Mesendoderm (in vitro differentiated cells): Measurements from ENCODE around the gene POLD3.

Source experiments
- DNase-seq: peaks from one replicate; pipeline ENCODE4 v3.0.0; 2013
- H2AK5ac ChIP-seq: 2 replicates; pipeline ENCODE4 v1.6.1; 2013; ENCODE audit warnings: low read length, inconsistent platforms
- H2BK120ac ChIP-seq: 2 replicates; pipeline ENCODE4 v1.6.1; 2013; ENCODE audit warnings: low read depth, mild to moderate bottlenecking, low read length, moderate library complexity, mixed read lengths
- H2BK15ac ChIP-seq: replicated peaks from 2 replicates; pipeline ENCODE4 v1.6.1; 2013; ENCODE audit warnings: low read depth, mild to moderate bottlenecking, moderate library complexity
- H2BK5ac ChIP-seq: 2 replicates; pipeline ENCODE4 v1.6.1; 2013; ENCODE audit warnings: low read length, inconsistent platforms
- H3K18ac ChIP-seq: 2 replicates; pipeline ENCODE4 v1.6.1; 2013; ENCODE audit warnings: mild to moderate bottlenecking, low read length, mixed read lengths
- H3K23ac ChIP-seq: one replicate; pipeline ENCODE4 v1.6.1; 2013; ENCODE audit warnings: low read length
- H3K27ac ChIP-seq: 2 replicates; pipeline ENCODE4 v1.5.1; 2013; ENCODE audit warnings: low read depth, mild to moderate bottlenecking, inconsistent platforms, low read length, moderate library complexity
- H3K27me3 ChIP-seq: 2 replicates; pipeline ENCODE4 v1.6.1; 2013; ENCODE audit warnings: low read length, control low read depth, mild to moderate bottlenecking, inconsistent platforms; ENCODE audit not compliant: insufficient read depth, poor library complexity
- H3K36me3 ChIP-seq: 2 replicates; pipeline ENCODE4 v1.6.1; 2013; ENCODE audit warnings: low read length, inconsistent platforms; ENCODE audit not compliant: control insufficient read depth, insufficient read depth
- H3K4ac ChIP-seq: one replicate; pipeline ENCODE4 v1.6.1; 2013; ENCODE audit warnings: low read depth, mild to moderate bottlenecking, low read length, moderate library complexity
- H3K4me1 ChIP-seq: 2 replicates; pipeline ENCODE4 v1.6.1; 2013; ENCODE audit warnings: low read depth, low read length, inconsistent platforms; ENCODE audit not compliant: control insufficient read depth
- H3K4me2 ChIP-seq: 2 replicates; pipeline ENCODE4 v1.6.1; 2013; ENCODE audit warnings: low read length
- H3K4me3 ChIP-seq: 2 replicates; pipeline ENCODE4 v1.5.1; 2013; ENCODE audit warnings: mild to moderate bottlenecking, low read length
- H3K56ac ChIP-seq: one replicate; pipeline ENCODE4 v1.6.1; 2013; ENCODE audit warnings: low read length
- H3K79me1 ChIP-seq: 2 replicates; pipeline ENCODE4 v1.6.1; 2013; ENCODE audit warnings: low read length, inconsistent platforms
- H3K79me2 ChIP-seq: 2 replicates; pipeline ENCODE4 v1.6.1; 2013; ENCODE audit warnings: mild to moderate bottlenecking, low read length; ENCODE audit not compliant: control insufficient read depth, insufficient read depth
- H3K9ac ChIP-seq: 2 replicates; pipeline ENCODE4 v1.6.1; 2013; ENCODE audit warnings: low read length, inconsistent platforms
- H4K5ac ChIP-seq: one replicate; pipeline ENCODE4 v1.6.1; 2013; ENCODE audit warnings: low read length
- H4K8ac ChIP-seq: one replicate; pipeline ENCODE4 v1.6.1; 2013; ENCODE audit warnings: low read depth, mild to moderate bottlenecking, control low read depth, low read length, moderate library complexity
- WGBS: extraction: QIAGEN DNeasy Blood & Tissue Kit; methylation state at CpG from one replicate; pipeline ENCODE4 v1.1.7; 2013; ENCODE audit warnings: low lambda C conversion rate, missing lambda C conversion rate; ENCODE audit not compliant: insufficient coverage; ENCODE audit errors: extremely low coverage; 5-methylcytosine and 5-hydroxymethylcytosine counted together

The POLD3 gene

GRCh38 chr11:74570266-74571061, 21.9 kb upstream of the POLD3 start:
- H3K56ac ChIP-seq, result no peak overlapping the region
- H2BK15ac ChIP-seq, result no peak overlapping the region
- H3K9ac ChIP-seq, result no peak overlapping the region
- no peak overlapping the region for H3K4me2 ChIP-seq
- H3K4me1 ChIP-seq, result no peaks in the 10 kb centered on the region
- no peak overlapping the region for H3K18ac ChIP-seq
- DNase-seq, result peak; percentile 64
- WGBS, result no CpG with 5 or more reads among the region's 8 CpGs
- H4K8ac ChIP-seq, result no peak overlapping the region
- no peaks in the 10 kb centered on the region for H3K79me2 ChIP-seq
- no peak overlapping the region for H2BK5ac ChIP-seq
- no peaks in the 10 kb centered on the region for H3K79me1 ChIP-seq
- H2AK5ac ChIP-seq, result no peak overlapping the region
- no peak overlapping the region for H3K27ac ChIP-seq
- no peak overlapping the region for H3K23ac ChIP-seq
- no peak overlapping the region for H3K4me3 ChIP-seq
- no peaks in the 10 kb centered on the region for H3K27me3 ChIP-seq
- no peak overlapping the region for H3K4ac ChIP-seq
- H2BK120ac ChIP-seq, result no peak overlapping the region
- H3K36me3 ChIP-seq, result no peaks in the 10 kb centered on the region
- H4K5ac ChIP-seq, result no peak overlapping the region

GRCh38 chr11:74571062-74571399, 21.4 kb upstream of the POLD3 start:
- Histone ChIP-seq H4K8ac (no peak overlapping the region), H3K79me2 (no peaks in the 10 kb centered on the region), H2BK5ac (no peak overlapping the region), H3K79me1 (no peaks in the 10 kb centered on the region), H2BK120ac (no peak overlapping the region), H3K4me3 (no peak overlapping the region), H3K27me3 (no peaks in the 10 kb centered on the region), H4K5ac (no peak overlapping the region), H3K23ac (no peak overlapping the region), H3K4me2 (no peak overlapping the region), H2BK15ac (no peak overlapping the region), H2AK5ac (no peak overlapping the region), H3K9ac (no peak overlapping the region), H3K27ac (no peak overlapping the region), H3K18ac (no peak overlapping the region), H3K4me1 (no peaks in the 10 kb centered on the region), H3K4ac (no peak overlapping the region), H3K56ac (no peak overlapping the region), H3K36me3 (no peaks in the 10 kb centered on the region)
- no peak for DNase-seq
- no CpG with 5 or more reads among the region's 2 CpGs for WGBS

GRCh38 chr11:74572349-74572748, 20.0 kb upstream of the POLD3 start:
- H3K4me3 ChIP-seq, result no peak overlapping the region
- no peak overlapping the region for H3K9ac ChIP-seq
- no peak overlapping the region for H2AK5ac ChIP-seq
- no peak overlapping the region for H4K8ac ChIP-seq
- H3K4me1 ChIP-seq, result no peaks in the 10 kb centered on the region
- H4K5ac ChIP-seq, result no peak overlapping the region
- no peaks in the 10 kb centered on the region for H3K79me2 ChIP-seq
- H3K56ac ChIP-seq, result no peak overlapping the region
- no peaks in the 10 kb centered on the region for H3K36me3 ChIP-seq
- no peak overlapping the region for H3K4me2 ChIP-seq
- H2BK120ac ChIP-seq, result no peak overlapping the region
- H3K27ac ChIP-seq, result no peak overlapping the region
- H3K27me3 ChIP-seq, result no peaks in the 10 kb centered on the region
- no peak for DNase-seq
- no peak overlapping the region for H2BK15ac ChIP-seq
- no peak overlapping the region for H2BK5ac ChIP-seq
- WGBS, result no CpG with 5 or more reads among the region's 4 CpGs
- H3K79me1 ChIP-seq, result no peaks in the 10 kb centered on the region
- no peak overlapping the region for H3K4ac ChIP-seq
- no peak overlapping the region for H3K23ac ChIP-seq
- H3K18ac ChIP-seq, result no peak overlapping the region

- no peak overlapping the region for H3K56ac ChIP-seq
- no peak overlapping the region for H3K4me2 ChIP-seq
- no peak overlapping the region for H2BK5ac ChIP-seq
- H2BK120ac ChIP-seq, result no peak overlapping the region
- no peaks in the 10 kb centered on the region for H3K79me2 ChIP-seq
- H4K5ac ChIP-seq, result no peak overlapping the region
- no peak overlapping the region for H3K9ac ChIP-seq
- H3K4me1 ChIP-seq, result no peaks in the 10 kb centered on the region
- no peak overlapping the region for H3K23ac ChIP-seq
- H2AK5ac ChIP-seq, result no peak overlapping the region
- no peak overlapping the region for H3K27ac ChIP-seq
- no peak overlapping the region for H3K4ac ChIP-seq
- no peak overlapping the region for H3K18ac ChIP-seq
- no peaks in the 10 kb centered on the region for H3K27me3 ChIP-seq
- no peak overlapping the region for H4K8ac ChIP-seq
- H2BK15ac ChIP-seq, result no peak overlapping the region
- no peak for DNase-seq
- no peaks in the 10 kb centered on the region for H3K79me1 ChIP-seq
- WGBS, result no CpG with 5 or more reads among the region's 6 CpGs
- no peak overlapping the region for H3K4me3 ChIP-seq
- H3K36me3 ChIP-seq, result no peaks in the 10 kb centered on the region
Measured at GRCh38 chr11:74574563-74574962, 17.8 kb upstream of the POLD3 start.

GRCh38 chr11:74575999-74576398, 16.4 kb upstream of the POLD3 start:
- Histone ChIP-seq H4K5ac (no peak overlapping the region), H3K23ac (no peak overlapping the region), H3K18ac (no peak overlapping the region), H3K4me2 (no peak overlapping the region), H3K36me3 (no peaks in the 10 kb centered on the region), H3K4me3 (no peak overlapping the region), H3K27ac (no peak overlapping the region), H3K4ac (no peak overlapping the region), H2BK120ac (no peak overlapping the region), H3K56ac (no peak overlapping the region), H4K8ac (no peak overlapping the region), H3K79me1 (no peaks in the 10 kb centered on the region), H3K4me1 (no peaks in the 10 kb centered on the region), H3K79me2 (no peaks in the 10 kb centered on the region), H2AK5ac (no peak overlapping the region), H3K9ac (no peak overlapping the region), H3K27me3 (no peaks in the 10 kb centered on the region), H2BK5ac (no peak overlapping the region), H2BK15ac (no peak overlapping the region)
- WGBS, result no CpG with 5 or more reads among the region's 3 CpGs
- no peak for DNase-seq

- no peaks in the 10 kb centered on the region for H3K36me3 ChIP-seq
- no peaks in the 10 kb centered on the region for H3K79me2 ChIP-seq
- no peak overlapping the region for H3K9ac ChIP-seq
- H2AK5ac ChIP-seq, result no peak overlapping the region
- no CpG with 5 or more reads among the region's 4 CpGs for WGBS
- H3K4me3 ChIP-seq, result no peak overlapping the region
- no peak overlapping the region for H4K5ac ChIP-seq
- no peaks in the 10 kb centered on the region for H3K4me1 ChIP-seq
- no peak for DNase-seq
- no peak overlapping the region for H3K18ac ChIP-seq
- H3K4me2 ChIP-seq, result no peak overlapping the region
- H2BK120ac ChIP-seq, result no peak overlapping the region
- no peak overlapping the region for H2BK15ac ChIP-seq
- H3K27me3 ChIP-seq, result no peaks in the 10 kb centered on the region
- H3K23ac ChIP-seq, result no peak overlapping the region
- H4K8ac ChIP-seq, result no peak overlapping the region
- H3K4ac ChIP-seq, result no peak overlapping the region
- no peaks in the 10 kb centered on the region for H3K79me1 ChIP-seq
- H3K56ac ChIP-seq, result no peak overlapping the region
- H2BK5ac ChIP-seq, result no peak overlapping the region
- H3K27ac ChIP-seq, result no peak overlapping the region
Measured at GRCh38 chr11:74577181-74577580, 15.2 kb upstream of the POLD3 start.
